SU-DHL-6 (cell line): Measurements from ENCODE around the gene GAN.

Experiments used
- H2AFZ ChIP-seq: fragments of 200-600 bp; sonication (generic); 2 replicates; pipeline ENCODE4 v1.6.1; 2014; ENCODE audit warnings: low read depth, mild to moderate bottlenecking, moderate library complexity, mixed read lengths, antibody characterized with exemption, low read length; ENCODE audit not compliant: severe bottlenecking
- H3F3A ChIP-seq: fragments of 200-600 bp; shearing (Covaris generic); 2 replicates; pipeline ENCODE4 v1.6.0; 2016; ENCODE audit warnings: antibody characterized with exemption, mild to moderate bottlenecking; ENCODE audit not compliant: insufficient read depth
- H3K27ac ChIP-seq: fragments of 200-600 bp; sonication (generic); 2 replicates; pipeline ENCODE4 v1.5.1; 2016; ENCODE audit warnings: low read depth, mild to moderate bottlenecking, low read length, moderate library complexity, mixed read lengths
- H3K27me3 ChIP-seq: fragments of 200-600 bp; sonication (generic), shearing (Covaris generic); 2 replicates; pipeline ENCODE4 v1.6.0; 2014; ENCODE audit warnings: mild to moderate bottlenecking, low read length
- H3K36me3 ChIP-seq: fragments of 200-600 bp; sonication (generic); 2 replicates; pipeline ENCODE4 v1.6.1; 2014; ENCODE audit warnings: mild to moderate bottlenecking, low read length, mixed read lengths
- H3K4me2 ChIP-seq: fragments of 300-600, 200-600 bp; shearing (Covaris generic), sonication (generic); 2 replicates; pipeline ENCODE4 v1.6.0; 2014; ENCODE audit warnings: low read length, low read depth, mild to moderate bottlenecking; ENCODE audit not compliant: poor library complexity, severe bottlenecking
- H3K4me3 ChIP-seq: fragments of 200-600 bp; sonication (generic); 2 replicates; pipeline ENCODE4 v1.5.1; 2014; ENCODE audit warnings: antibody characterized with exemption, low read length, mild to moderate bottlenecking, mixed read lengths; ENCODE audit not compliant: insufficient read depth, poor library complexity, severe bottlenecking
- H3K79me2 ChIP-seq: fragments of 200-600 bp; sonication (generic); 2 replicates; pipeline ENCODE4 v1.6.1; 2014; ENCODE audit warnings: mild to moderate bottlenecking, low read length, moderate library complexity; ENCODE audit not compliant: insufficient read depth
- H3K9ac ChIP-seq: fragments of 200-600 bp; sonication (generic); 2 replicates; pipeline ENCODE4 v1.7.0; 2014; ENCODE audit warnings: mild to moderate bottlenecking, low read length
- H3K9me2 ChIP-seq: fragments of 200-600 bp; sonication (generic); replicated peaks from 2 replicates; pipeline ENCODE4 v1.6.1; 2014; ENCODE audit warnings: low read length; ENCODE audit not compliant: insufficient read depth
- H3K9me3 ChIP-seq: fragments of 200-600 bp; sonication (generic); 2 replicates; pipeline ENCODE4 v1.6.1; 2014; ENCODE audit warnings: low read length, mixed read lengths; ENCODE audit not compliant: insufficient read depth
- H4K20me1 ChIP-seq: fragments of 200-600 bp; sonication (generic); 2 replicates; pipeline ENCODE4 v1.6.1; 2014; ENCODE audit warnings: low read depth, mild to moderate bottlenecking, antibody characterized with exemption, low read length, moderate library complexity, mixed read lengths
- CTCF ChIP-seq: fragments of 200-600 bp; sonication (generic); IDR thresholded peaks from one replicate; pipeline ENCODE4 v1.5.1; 2017; ENCODE audit warnings: antibody characterized with exemption, mild to moderate bottlenecking, low read length, moderate library complexity; ENCODE audit not compliant: insufficient read depth, poor library complexity, severe bottlenecking
- EZH2phosphoT487 ChIP-seq: fragments of 200-600 bp; sonication (generic), shearing (Covaris generic); conservative IDR thresholded peaks from 2 replicates; pipeline ENCODE4 v1.6.1; 2018; ENCODE audit warnings: mild to moderate bottlenecking, antibody characterized with exemption, low read length, moderate library complexity, mixed read lengths

The GAN gene

GRCh38 chr16:81437865-81438264 lies 123.1 kb downstream of the GAN start:
- H3K9me2 ChIP-seq, result no peaks in the 10 kb centered on the region
- H3F3A ChIP-seq, result no peaks in the 10 kb centered on the region
- TF ChIP-seq EZH2phosphoT487 (no peak), CTCF (no peak)
- H3K9me3 ChIP-seq, result no peaks in the 10 kb centered on the region
- H3K79me2 ChIP-seq, result no peaks in the 10 kb centered on the region
- no peak overlapping the region for H3K4me3 ChIP-seq
- H3K27me3 ChIP-seq, result no peaks in the 10 kb centered on the region
- no peaks in the 10 kb centered on the region for H3K36me3 ChIP-seq
- no peaks in the 10 kb centered on the region for H4K20me1 ChIP-seq
- H3K4me2 ChIP-seq, result no peak overlapping the region
- no peak overlapping the region for H3K9ac ChIP-seq
- H2AFZ ChIP-seq, result no peak overlapping the region
- no peak overlapping the region for H3K27ac ChIP-seq
